ENCODE data around the gene ADAM12.

DNA sequence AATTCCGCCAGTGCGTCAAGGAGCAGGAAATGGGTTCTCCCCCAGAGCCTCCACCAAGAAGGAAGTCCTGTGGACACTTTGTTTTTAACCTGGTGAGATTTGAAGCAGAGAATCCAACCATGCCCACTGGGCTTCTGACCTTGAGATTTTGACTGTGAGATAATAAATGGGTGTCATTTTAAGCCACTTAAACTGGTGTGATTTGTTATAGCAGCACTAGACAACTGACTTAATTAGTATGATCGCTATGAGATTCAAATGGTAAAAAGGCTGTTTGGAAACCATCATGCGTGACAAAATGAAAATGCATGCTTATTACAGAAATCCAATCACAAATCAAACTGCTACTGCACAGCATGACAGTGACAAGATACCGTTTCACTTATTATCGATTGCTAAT, 98.0 kb downstream of the ADAM12 start:
- no peak for TF ChIP-seq PAX5 (IDR thresholded peaks at IDR 0.05; ENCODE audit: borderline replicate concordance, low read depth, low read length)
- TF ChIP-seq SUZ12 (IDR thresholded peaks at IDR 0.05; ENCODE audit: unreplicated experiment) = no peak
- TF ChIP-seq POLR2AphosphoS5 (IDR thresholded peaks at IDR 0.05; ENCODE audit: low read length) = no peak
- TF ChIP-seq NFXL1 (IDR thresholded peaks at IDR 0.05; ENCODE audit: borderline replicate concordance) = no peak
- no peak for TF ChIP-seq RAD21 (IDR thresholded peaks at IDR 0.05; ENCODE audit: insufficient read depth, low read depth, low read length)
- no peak for TF ChIP-seq POLR2A (IDR thresholded peaks at IDR 0.05; ENCODE audit: low read depth, low read length)
- TF ChIP-seq HCFC1 (IDR thresholded peaks at IDR 0.05; ENCODE audit: low read length) = no peak
- TF ChIP-seq EGR1 (IDR thresholded peaks at IDR 0.05; ENCODE audit: borderline replicate concordance in 1 of 2, low read depth in 2 of 2, low read length in 2 of 2) = no peak
- TF ChIP-seq NFYB (IDR thresholded peaks at IDR 0.05; ENCODE audit: insufficient read depth, low read depth, low read length) = no peak
- TF ChIP-seq CTCF (IDR thresholded peaks at IDR 0.05 in 2 of 3, conservative IDR thresholded peaks at IDR 0.05 in 1 of 3; ENCODE audit: control insufficient read depth in 2 of 3, extremely low read depth in 1 of 3, insufficient read depth in 1 of 3, low read depth in 3 of 3, low read length in 3 of 3) = no peak

Measured in GM12878 (cell line).